Measurements from ENCODE around the gene LMO2.

Gene LMO2

DNA sequence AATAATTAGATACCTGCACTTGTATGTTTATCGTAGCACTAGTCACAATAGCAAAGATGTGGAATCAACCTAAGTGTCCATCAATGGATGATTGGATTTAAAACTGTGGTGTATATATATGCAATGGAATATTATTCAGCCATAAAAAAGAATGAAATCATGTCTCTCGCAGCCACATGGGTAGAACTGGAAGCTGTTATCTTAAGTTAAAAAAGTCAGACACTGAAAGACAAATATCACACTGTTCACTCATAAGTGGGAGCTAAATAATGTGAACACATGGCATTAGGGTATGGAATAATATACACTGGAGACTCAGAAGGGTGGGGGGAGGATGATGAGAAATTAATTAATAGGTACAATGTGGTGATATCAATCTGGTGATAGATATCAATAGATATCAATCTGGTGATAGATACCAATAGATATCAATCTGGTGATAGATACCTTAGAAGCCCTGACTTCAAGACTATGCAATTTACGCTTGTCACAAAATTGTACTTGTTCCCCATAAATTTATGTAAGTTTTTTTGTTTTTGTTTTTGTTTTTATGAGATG, 2.0 kb downstream of the LMO2 start:
- no peak for DNase-seq (ENCODE audit: low read depth)
- no peak for TF ChIP-seq CTCF (conservative IDR thresholded peaks at IDR 0.05; ENCODE audit: control insufficient read depth, insufficient read depth, low read depth, low read length)
- no peak overlapping the region for H3K4me3 ChIP-seq (ENCODE audit: control insufficient read depth, low read depth, low read length)

- no peak overlapping the region for H3K4me3 ChIP-seq (ENCODE audit: control insufficient read depth, low read depth, low read length)
Measured at GRCh38 chr11:33889296-33889695, 2.6 kb downstream of the LMO2 start.

GRCh38 chr11:33887886-33888285, 4.0 kb downstream of the LMO2 start:
- no peak overlapping the region for H3K4me3 ChIP-seq (ENCODE audit: control insufficient read depth, low read depth, low read length)
- no peak for DNase-seq (ENCODE audit: low read depth)
- no peak for TF ChIP-seq CTCF (conservative IDR thresholded peaks at IDR 0.05; ENCODE audit: control insufficient read depth, insufficient read depth, low read depth, low read length)

More at GRCh38 chr11:33889296-33889695, 2.6 kb downstream of the LMO2 start:
- no peak for DNase-seq (ENCODE audit: low read depth)
- no peak for TF ChIP-seq CTCF (conservative IDR thresholded peaks at IDR 0.05; ENCODE audit: control insufficient read depth, insufficient read depth, low read depth, low read length)

DNA sequence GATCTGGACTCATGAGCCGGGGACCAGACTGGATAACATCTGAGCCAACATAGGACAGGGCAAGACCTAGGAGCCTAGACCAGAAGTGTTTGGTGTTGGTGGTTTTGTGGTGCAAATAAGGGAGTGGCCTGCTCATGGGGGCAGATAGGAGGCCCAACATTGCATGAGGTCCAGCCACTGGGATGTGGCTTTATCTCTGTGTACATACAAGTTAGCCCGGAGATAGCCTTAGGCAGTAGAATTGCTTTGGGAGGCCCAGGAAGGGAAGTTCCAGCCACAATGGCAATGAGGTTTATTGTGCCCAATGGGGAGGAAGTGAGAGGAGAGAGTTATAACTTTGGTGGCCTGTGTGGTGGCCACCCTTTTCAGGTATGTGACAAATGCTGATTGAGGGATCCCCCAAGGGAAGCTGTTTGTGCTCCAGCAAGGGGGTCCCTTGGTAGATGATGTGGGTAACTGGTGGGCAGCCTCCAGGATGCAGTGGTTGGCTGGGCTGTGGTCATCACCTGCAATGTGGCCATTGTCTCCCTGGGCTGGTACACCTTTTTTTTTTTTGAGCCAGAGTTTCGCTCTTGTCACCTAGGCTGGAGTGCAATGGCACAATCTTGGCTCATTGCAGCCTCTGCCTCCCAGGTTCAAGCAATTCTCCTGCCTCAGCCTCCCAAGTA, 6.4 kb downstream of the LMO2 start:
- no peak overlapping the region for H3K4me3 ChIP-seq (ENCODE audit: control insufficient read depth, low read depth, low read length)
- no peak for DNase-seq (ENCODE audit: low read depth)
- TF ChIP-seq CTCF (conservative IDR thresholded peaks at IDR 0.05; ENCODE audit: control insufficient read depth, insufficient read depth, low read depth, low read length): no peak

DNA sequence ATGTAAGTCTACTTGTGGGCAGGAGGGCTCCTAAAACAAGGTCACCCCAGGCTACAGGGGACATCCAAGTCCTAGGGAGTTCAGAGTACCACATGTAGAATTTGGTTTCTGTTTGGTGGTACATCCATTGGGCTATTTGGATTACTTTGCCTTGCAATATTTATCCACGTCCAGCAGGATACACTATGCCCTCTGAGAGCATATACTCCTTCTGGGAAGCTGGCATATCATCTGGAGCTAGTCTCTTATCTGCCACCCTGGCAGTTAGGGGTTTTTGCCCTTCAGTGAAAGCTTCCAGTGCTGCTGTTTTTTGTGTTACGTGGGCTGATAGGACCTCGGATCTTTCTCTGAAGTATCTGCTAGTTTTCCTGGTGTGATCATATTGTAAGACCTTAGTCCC, 7.3 kb downstream of the LMO2 start:
- no peak for TF ChIP-seq CTCF (conservative IDR thresholded peaks at IDR 0.05; ENCODE audit: control insufficient read depth, insufficient read depth, low read depth, low read length)
- DNase-seq (ENCODE audit: low read depth): no peak

GRCh38 chr11:33884035-33884434, 7.8 kb downstream of the LMO2 start:
- no peak overlapping the region for H3K4me3 ChIP-seq (ENCODE audit: control insufficient read depth, low read depth, low read length)
- TF ChIP-seq CTCF (conservative IDR thresholded peaks at IDR 0.05; ENCODE audit: control insufficient read depth, insufficient read depth, low read depth, low read length): no peak
- DNase-seq (ENCODE audit: low read depth): no peak

More for the DNA sequence above, 7.3 kb downstream of the LMO2 start:
- no peak overlapping the region for H3K4me3 ChIP-seq (ENCODE audit: control insufficient read depth, low read depth, low read length)

Data from fibroblast of mammary gland (primary cell).